ENCODE data around the gene ATP1A2.

The ATP1A2 gene

GRCh38 chr1:160154790-160155189 is 39.2 kb downstream of the ATP1A2 start:
- DNase-seq = no peak

- DNase-seq = no peak
Measured at GRCh38 chr1:160156361-160156760, 40.8 kb downstream of the ATP1A2 start.

GRCh38 chr1:160157174-160157573 is 41.6 kb downstream of the ATP1A2 start:
- no peak for DNase-seq

- DNase-seq = no peak
Measured at GRCh38 chr1:160158031-160158430, 42.5 kb downstream of the ATP1A2 start.

GRCh38 chr1:160158534-160158933 is 43.0 kb downstream of the ATP1A2 start:
- DNase-seq = no peak

GRCh38 chr1:160159846-160160245 is 44.3 kb downstream of the ATP1A2 start:
- no peak for DNase-seq

GRCh38 chr1:160161965-160162705 is 46.6 kb downstream of the ATP1A2 start:
- DNase-seq = no peak

- DNase-seq = no peak
Measured at GRCh38 chr1:160162931-160163330, 47.4 kb downstream of the ATP1A2 start.

- DNase-seq = no peak
Measured at GRCh38 chr1:160163615-160164014, 48.1 kb downstream of the ATP1A2 start.

GRCh38 chr1:160164121-160164520 is 48.6 kb downstream of the ATP1A2 start:
- no peak for DNase-seq

GRCh38 chr1:160166166-160166868 is 50.8 kb downstream of the ATP1A2 start:
- no peak for DNase-seq

- DNase-seq = no peak
Measured at GRCh38 chr1:160167056-160167455, 51.5 kb downstream of the ATP1A2 start.

- DNase-seq = no peak
Measured at GRCh38 chr1:160167580-160167979, 52.0 kb downstream of the ATP1A2 start.

GRCh38 chr1:160168016-160168415 is 52.5 kb downstream of the ATP1A2 start:
- no peak for DNase-seq

GRCh38 chr1:160168609-160169369 is 53.2 kb downstream of the ATP1A2 start:
- no peak for DNase-seq

- DNase-seq = no peak
Measured at GRCh38 chr1:160169553-160170399, 54.2 kb downstream of the ATP1A2 start.

- DNase-seq = no peak
Measured at GRCh38 chr1:160171354-160171753, 55.8 kb downstream of the ATP1A2 start.

GRCh38 chr1:160171980-160172379 is 56.4 kb downstream of the ATP1A2 start:
- DNase-seq = no peak

GRCh38 chr1:160177231-160177630 is 61.7 kb downstream of the ATP1A2 start:
- no peak for DNase-seq

- DNase-seq = no peak
Measured at GRCh38 chr1:160177667-160178066, 62.1 kb downstream of the ATP1A2 start.

GRCh38 chr1:160178731-160179130 is 63.2 kb downstream of the ATP1A2 start:
- DNase-seq = no peak

- DNase-seq = no peak
Measured at GRCh38 chr1:160179336-160179735, 63.8 kb downstream of the ATP1A2 start.

GRCh38 chr1:160186246-160186645 is 70.7 kb downstream of the ATP1A2 start:
- DNase-seq = no peak
